ENCODE results near the gene SLC30A2.

DNA sequence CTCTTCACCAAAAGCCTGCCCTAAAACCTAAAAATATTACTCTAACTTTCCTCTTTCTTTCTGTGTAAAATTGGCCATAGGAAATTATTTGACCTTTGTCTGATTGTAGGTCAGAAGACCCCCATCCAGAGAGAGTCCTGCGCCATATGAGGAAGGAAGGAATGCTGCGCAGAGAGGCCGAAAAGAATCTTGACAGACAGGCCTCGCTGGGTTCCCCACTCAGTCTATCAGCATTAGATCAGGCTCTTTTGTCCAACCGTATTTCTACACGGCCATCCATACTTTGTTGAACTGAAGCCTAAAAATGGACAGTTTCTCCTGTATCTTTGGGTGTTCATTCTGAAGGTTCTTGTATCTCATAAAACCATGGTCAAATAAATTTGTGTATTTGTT lies 4.3 kb upstream of the SLC30A2 start:
- TF ChIP-seq ZBTB20 (tag by site-specific recombination; IDR thresholded peaks at IDR 0.05) (no peak), ZNF768 (tag by site-specific recombination; IDR thresholded peaks at IDR 0.05) (no peak), ZNF701 (tag by site-specific recombination; IDR thresholded peaks at IDR 0.05) (no peak), ZNF777 (tag by site-specific recombination; IDR thresholded peaks at IDR 0.05; ENCODE audit: borderline replicate concordance) (no peak), ZNF391 (tag by site-specific recombination; IDR thresholded peaks at IDR 0.05; ENCODE audit: borderline replicate concordance, low read depth) (no peak), ZNF10 (tag by site-specific recombination; IDR thresholded peaks at IDR 0.05) (no peak), ZNF140 (tag by site-specific recombination; IDR thresholded peaks at IDR 0.05) (no peak), ZNF548 (tag by site-specific recombination; IDR thresholded peaks at IDR 0.05) (no peak), ZNF266 (tag by site-specific recombination; IDR thresholded peaks at IDR 0.05; ENCODE audit: low read depth) (no peak)
- TF ChIP-seq, protein P1, sequence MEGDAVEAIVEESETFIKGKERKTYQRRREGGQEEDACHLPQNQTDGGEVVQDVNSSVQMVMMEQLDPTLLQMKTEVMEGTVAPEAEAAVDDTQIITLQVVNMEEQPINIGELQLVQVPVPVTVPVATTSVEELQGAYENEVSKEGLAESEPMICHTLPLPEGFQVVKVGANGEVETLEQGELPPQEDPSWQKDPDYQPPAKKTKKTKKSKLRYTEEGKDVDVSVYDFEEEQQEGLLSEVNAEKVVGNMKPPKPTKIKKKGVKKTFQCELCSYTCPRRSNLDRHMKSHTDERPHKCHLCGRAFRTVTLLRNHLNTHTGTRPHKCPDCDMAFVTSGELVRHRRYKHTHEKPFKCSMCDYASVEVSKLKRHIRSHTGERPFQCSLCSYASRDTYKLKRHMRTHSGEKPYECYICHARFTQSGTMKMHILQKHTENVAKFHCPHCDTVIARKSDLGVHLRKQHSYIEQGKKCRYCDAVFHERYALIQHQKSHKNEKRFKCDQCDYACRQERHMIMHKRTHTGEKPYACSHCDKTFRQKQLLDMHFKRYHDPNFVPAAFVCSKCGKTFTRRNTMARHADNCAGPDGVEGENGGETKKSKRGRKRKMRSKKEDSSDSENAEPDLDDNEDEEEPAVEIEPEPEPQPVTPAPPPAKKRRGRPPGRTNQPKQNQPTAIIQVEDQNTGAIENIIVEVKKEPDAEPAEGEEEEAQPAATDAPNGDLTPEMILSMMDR (tag by site-specific recombination; IDR thresholded peaks at IDR 0.05): no peak
- TF ChIP-seq, protein P2, sequence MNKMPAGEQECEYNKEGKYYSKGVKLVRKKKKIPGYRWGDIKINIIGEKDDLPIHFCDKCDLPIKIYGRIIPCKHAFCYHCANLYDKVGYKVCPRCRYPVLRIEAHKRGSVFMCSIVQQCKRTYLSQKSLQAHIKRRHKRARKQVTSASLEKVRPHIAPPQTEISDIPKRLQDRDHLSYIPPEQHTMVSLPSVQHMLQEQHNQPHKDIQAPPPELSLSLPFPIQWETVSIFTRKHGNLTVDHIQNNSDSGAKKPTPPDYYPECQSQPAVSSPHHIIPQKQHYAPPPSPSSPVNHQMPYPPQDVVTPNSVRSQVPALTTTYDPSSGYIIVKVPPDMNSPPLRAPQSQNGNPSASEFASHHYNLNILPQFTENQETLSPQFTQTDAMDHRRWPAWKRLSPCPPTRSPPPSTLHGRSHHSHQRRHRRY (tag by site-specific recombination; IDR thresholded peaks at IDR 0.05): no peak
- TF ChIP-seq, protein P3, sequence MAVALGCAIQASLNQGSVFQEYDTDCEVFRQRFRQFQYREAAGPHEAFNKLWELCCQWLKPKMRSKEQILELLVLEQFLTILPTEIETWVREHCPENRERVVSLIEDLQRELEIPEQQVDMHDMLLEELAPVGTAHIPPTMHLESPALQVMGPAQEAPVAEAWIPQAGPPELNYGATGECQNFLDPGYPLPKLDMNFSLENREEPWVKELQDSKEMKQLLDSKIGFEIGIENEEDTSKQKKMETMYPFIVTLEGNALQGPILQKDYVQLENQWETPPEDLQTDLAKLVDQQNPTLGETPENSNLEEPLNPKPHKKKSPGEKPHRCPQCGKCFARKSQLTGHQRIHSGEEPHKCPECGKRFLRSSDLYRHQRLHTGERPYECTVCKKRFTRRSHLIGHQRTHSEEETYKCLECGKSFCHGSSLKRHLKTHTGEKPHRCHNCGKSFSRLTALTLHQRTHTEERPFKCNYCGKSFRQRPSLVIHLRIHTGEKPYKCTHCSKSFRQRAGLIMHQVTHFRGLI (tag by site-specific recombination; IDR thresholded peaks at IDR 0.05): no peak
- TF ChIP-seq, protein P4, sequence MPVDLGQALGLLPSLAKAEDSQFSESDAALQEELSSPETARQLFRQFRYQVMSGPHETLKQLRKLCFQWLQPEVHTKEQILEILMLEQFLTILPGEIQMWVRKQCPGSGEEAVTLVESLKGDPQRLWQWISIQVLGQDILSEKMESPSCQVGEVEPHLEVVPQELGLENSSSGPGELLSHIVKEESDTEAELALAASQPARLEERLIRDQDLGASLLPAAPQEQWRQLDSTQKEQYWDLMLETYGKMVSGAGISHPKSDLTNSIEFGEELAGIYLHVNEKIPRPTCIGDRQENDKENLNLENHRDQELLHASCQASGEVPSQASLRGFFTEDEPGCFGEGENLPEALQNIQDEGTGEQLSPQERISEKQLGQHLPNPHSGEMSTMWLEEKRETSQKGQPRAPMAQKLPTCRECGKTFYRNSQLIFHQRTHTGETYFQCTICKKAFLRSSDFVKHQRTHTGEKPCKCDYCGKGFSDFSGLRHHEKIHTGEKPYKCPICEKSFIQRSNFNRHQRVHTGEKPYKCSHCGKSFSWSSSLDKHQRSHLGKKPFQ (tag by site-specific recombination; IDR thresholded peaks at IDR 0.05): no peak
